HG03469 (cell line): ENCODE data around the gene RBM41.

Source experiments
- ATAC-seq: cut with Tn5 transposase; IDR thresholded peaks from one replicate; pipeline ENCODE4 v1.9.1; 2021; ENCODE audit warnings: mild to moderate bottlenecking, moderate library complexity, moderate number of reproducible peaks; ENCODE audit not compliant: unreplicated experiment

The RBM41 gene

DNA sequence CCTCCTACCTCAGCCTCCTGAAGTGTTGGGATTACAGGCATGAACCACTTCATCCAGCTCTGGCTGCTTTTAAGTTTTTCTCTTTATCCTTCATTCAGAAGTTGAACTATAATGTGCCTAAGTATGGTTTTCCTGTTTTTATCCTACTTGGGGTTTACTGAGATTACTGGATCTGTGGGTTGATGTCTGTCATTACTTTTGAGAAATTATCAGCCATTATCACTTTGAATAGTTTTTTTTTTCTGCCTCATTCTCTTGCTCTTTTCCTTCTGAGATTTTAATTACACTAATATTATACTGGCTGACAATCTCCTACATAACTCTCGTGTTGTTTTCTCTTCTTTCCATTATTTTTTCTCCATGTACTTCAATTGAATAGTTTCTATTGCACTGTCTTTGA, 71.0 kb downstream of the RBM41 start:
- no peak for ATAC-seq

DNA sequence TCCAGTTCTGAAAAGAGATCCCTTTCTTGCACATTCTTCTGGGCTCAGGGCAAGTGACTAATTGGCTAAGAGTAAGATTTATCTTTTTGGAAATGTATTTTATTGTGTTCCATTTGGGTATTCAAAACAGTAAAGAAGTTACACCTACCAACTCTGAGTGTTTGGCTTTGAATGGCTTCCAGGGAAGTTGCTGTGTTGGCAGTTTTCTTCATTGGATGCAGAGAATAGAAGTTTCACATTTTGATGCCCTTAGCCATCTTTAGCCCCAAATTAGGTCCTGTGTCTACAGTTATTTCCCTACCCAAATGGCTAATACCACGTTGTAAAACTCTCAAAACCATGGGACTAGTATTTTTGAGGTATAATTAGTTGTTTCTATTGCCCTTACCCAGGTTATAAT, 88.9 kb downstream of the RBM41 start:
- no peak for ATAC-seq

DNA sequence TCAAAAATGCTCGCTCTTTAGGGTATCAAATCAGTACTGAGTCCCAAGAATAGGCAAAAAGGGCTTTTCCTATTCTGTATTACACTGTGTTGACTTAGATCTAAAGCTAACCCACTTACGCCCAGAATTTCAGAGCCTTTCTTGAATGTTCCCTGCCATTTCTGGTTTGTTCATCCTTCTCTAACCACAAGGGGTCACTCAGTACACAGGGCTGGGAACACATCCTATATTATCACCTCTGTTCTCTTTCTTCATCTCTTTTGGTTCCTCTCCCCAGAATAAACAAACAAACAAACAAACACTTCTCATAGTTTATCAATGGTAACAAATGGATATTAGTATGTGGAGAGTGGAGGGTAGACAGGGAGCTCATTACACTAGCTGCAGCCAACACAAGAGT, 93.1 kb downstream of the RBM41 start:
- no peak for ATAC-seq

DNA sequence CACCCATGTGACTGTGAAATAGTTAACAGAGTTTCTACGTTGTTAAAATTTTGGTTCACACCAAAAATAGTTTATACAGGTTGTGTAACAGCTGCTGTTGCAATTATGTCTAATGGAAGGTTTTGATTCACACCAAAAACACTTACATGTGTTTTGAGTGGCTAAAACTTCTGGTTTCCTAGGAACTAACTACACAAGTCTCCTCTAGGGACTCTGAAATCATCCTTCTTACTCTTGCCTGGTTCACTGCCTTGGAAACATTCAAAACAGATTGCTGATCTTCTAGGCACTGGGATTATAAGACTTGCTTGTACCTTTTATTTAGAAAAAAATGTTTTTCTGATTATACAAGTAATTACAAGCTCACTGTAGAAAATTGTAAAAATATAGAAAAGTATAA, 103.7 kb downstream of the RBM41 start:
- ATAC-seq = no peak
